Fibroblast of lung (primary cell): Measurements from ENCODE around the gene GSK3A. TPM values are rescaled to one million over a fixed set of nuclear protein-coding genes. Genes with fewer than 3 reads are reported as not detected.
A peak's percentile ranks its signal among the peaks of the same experiment; 100 is the strongest.

ENCODE experiments used
- DNase-seq, 2 donors: peaks; one replicate each; pipeline versions ENCODE4 v3.0.0 to v3.0.0-alpha.2; 2010; ENCODE audit warnings: low read depth in 2 of 2
- H2AFZ ChIP-seq: 2 replicates; pipeline ENCODE4 v1.5.1; 2012; ENCODE audit warnings: low read length, control low read depth, inconsistent platforms
- H3K27ac ChIP-seq: 2 replicates; pipeline ENCODE4 v1.5.1; 2011; ENCODE audit warnings: low read length, control low read depth; ENCODE audit not compliant: insufficient read depth
- H3K27me3 ChIP-seq: 2 replicates; pipeline ENCODE4 v1.5.1; 2011; ENCODE audit warnings: mild to moderate bottlenecking, low read length; ENCODE audit not compliant: control insufficient read depth, insufficient read depth
- H3K36me3 ChIP-seq: 2 replicates; pipeline ENCODE4 v1.5.1; 2011; ENCODE audit warnings: low read length; ENCODE audit not compliant: control insufficient read depth, insufficient read depth
- H3K4me1 ChIP-seq: 2 replicates; pipeline ENCODE4 v1.5.1; 2011; ENCODE audit warnings: low read length; ENCODE audit not compliant: control insufficient read depth, insufficient read depth; ENCODE audit errors: extremely low read depth
- H3K4me2 ChIP-seq: 2 replicates; pipeline ENCODE4 v1.5.1; 2011; ENCODE audit warnings: low read length, control low read depth; ENCODE audit not compliant: insufficient read depth; ENCODE audit errors: extremely low read depth
- H3K4me3 ChIP-seq, 4 experiments: fragments of 200-600 bp in 1 of 4; sonication (generic) in 1 of 4; replicated peaks in 1 of 4; 2 replicates each; pipeline ENCODE4 v1.5.1; 2011 to 2016; ENCODE audit warnings: low read length in 4 of 4, low read depth in 3 of 4, mild to moderate bottlenecking in 3 of 4, control low read depth in 2 of 4, inconsistent platforms in 1 of 4, mixed read lengths in 1 of 4; ENCODE audit not compliant: insufficient read depth in 1 of 4; ENCODE audit errors: control extremely low read depth in 1 of 4
- H3K79me2 ChIP-seq: 2 replicates; pipeline ENCODE4 v1.5.1; 2012; ENCODE audit warnings: mild to moderate bottlenecking, low read length, inconsistent platforms; ENCODE audit not compliant: control insufficient read depth, insufficient read depth
- H3K9ac ChIP-seq: 2 replicates; pipeline ENCODE4 v1.5.1; 2011; ENCODE audit warnings: mild to moderate bottlenecking, low read length, control low read depth; ENCODE audit not compliant: insufficient read depth
- H3K9me3 ChIP-seq: 2 replicates; pipeline ENCODE4 v1.5.1; 2012; ENCODE audit warnings: low read depth, low read length; ENCODE audit not compliant: control insufficient read depth, insufficient read depth
- H4K20me1 ChIP-seq: 2 replicates; pipeline ENCODE4 v1.5.1; 2011; ENCODE audit warnings: low read length; ENCODE audit not compliant: control insufficient read depth, insufficient read depth; ENCODE audit errors: extremely low read depth
- EZH2 ChIP-seq: IDR thresholded peaks from 2 replicates; pipeline ENCODE4 v1.5.1; 2012; ENCODE audit warnings: low read length, control low read depth, mild to moderate bottlenecking; ENCODE audit errors: missing control alignments
- polyA plus RNA-seq, 2 donors: library from polyadenylated mRNA; depleted of rRNA in 1 of 2; stranded (reverse) in 1 of 2; unstranded in 1 of 2; fragments of >200 nt; gene quantifications; 2 replicates each; pipeline ENCODE4 v1.2.1, GENCODE V29; 2011 to 2012; ENCODE audit warnings: missing spikeins in 1 of 2
- total RNA-seq: library from RNA; depleted of rRNA; stranded (reverse); fragments of >200 nt; gene quantifications from 2 replicates; pipeline ENCODE4 v1.2.1, GENCODE V29; 2014
- TF ChIP-seq, protein P1 (sequence below), 2 donors: IDR thresholded peaks in 1 of 2; conservative IDR thresholded peaks in 1 of 2; 1 replicate in 1 of 2; 2 replicates in 1 of 2; pipeline ENCODE4 v1.5.1; 2011 to 2012; ENCODE audit warnings: low read length in 2 of 2, control low read depth in 1 of 2, inconsistent platforms in 1 of 2, low read depth in 1 of 2, mild to moderate bottlenecking in 1 of 2

GSK3A gene
- total and polyA plus RNA-seq, 2 donors (not counting 1 experiment from before 2014, with no cell fraction given): 11.6 to 21.7 TPM

GRCh38 chr19:42271045-42271419 lies 28.6 kb upstream of the GSK3A start:
- DNase-seq: no peak
- Histone ChIP-seq H3K36me3 (peaks cover 26% of the 10 kb centered on the region), H3K9me3 (no peaks in the 10 kb centered on the region), H3K27ac (peak overlapping the region; percentile 97), H3K4me2 (peak overlapping the region; percentile 96), H3K27me3 (no peaks in the 10 kb centered on the region), H3K4me1 (peaks cover 13% of the 10 kb centered on the region), H3K4me3 (peak overlapping the region in 2 of 4 experiments; percentile 82 to 84), H4K20me1 (no peaks in the 10 kb centered on the region), H3K79me2 (peaks cover 48% of the 10 kb centered on the region), H2AFZ (no peak overlapping the region), H3K9ac (peak overlapping the region; percentile 68)
- no peak for TF ChIP-seq EZH2
- TF ChIP-seq, protein P1, sequence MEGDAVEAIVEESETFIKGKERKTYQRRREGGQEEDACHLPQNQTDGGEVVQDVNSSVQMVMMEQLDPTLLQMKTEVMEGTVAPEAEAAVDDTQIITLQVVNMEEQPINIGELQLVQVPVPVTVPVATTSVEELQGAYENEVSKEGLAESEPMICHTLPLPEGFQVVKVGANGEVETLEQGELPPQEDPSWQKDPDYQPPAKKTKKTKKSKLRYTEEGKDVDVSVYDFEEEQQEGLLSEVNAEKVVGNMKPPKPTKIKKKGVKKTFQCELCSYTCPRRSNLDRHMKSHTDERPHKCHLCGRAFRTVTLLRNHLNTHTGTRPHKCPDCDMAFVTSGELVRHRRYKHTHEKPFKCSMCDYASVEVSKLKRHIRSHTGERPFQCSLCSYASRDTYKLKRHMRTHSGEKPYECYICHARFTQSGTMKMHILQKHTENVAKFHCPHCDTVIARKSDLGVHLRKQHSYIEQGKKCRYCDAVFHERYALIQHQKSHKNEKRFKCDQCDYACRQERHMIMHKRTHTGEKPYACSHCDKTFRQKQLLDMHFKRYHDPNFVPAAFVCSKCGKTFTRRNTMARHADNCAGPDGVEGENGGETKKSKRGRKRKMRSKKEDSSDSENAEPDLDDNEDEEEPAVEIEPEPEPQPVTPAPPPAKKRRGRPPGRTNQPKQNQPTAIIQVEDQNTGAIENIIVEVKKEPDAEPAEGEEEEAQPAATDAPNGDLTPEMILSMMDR (conservative IDR thresholded peaks at IDR 0.05 in 1 of 2, IDR thresholded peaks at IDR 0.05 in 1 of 2; ENCODE audit: low read depth in 1 of 2, low read length in 2 of 2): no peak

DNA sequence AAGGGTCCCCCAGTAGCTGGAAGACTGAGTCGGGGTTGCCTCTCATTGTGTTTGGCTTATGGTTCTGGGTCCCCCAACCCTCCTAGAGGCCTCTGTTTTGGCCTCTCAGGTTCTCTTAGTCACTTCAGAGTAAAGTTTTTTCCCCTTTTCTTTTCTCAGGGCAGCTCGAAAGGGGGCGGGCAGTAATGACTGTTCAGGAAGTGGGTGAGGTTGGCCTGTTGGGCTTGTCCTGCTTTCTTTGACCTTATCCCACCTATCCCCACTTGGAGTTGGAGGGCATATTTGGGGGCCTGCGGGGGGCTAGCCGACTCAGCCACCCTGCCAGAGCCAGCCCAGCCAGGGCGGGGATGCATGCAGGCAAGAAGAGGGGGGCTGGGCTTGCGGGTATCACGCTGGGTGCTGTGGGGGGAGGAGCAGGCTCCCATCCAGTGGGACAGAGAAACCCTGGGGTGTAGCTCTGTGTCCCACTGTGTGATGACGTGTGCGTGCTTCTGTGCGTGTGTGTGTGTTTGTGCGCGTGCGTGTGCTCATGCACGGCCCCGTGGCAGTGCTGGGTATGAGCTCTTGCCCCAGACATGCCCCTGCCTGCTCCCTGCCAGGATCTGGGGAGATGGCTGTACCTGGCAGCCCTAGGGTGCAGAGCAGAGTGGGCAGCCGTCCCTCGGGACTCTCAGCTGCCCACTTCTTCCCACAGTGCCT lies 28.1 kb upstream of the GSK3A start:
- H3K4me3 ChIP-seq: peak overlapping the region; percentile 82 to 85 (median 84)
- TF ChIP-seq, protein P1 (conservative IDR thresholded peaks at IDR 0.05 in 1 of 2, IDR thresholded peaks at IDR 0.05 in 1 of 2; ENCODE audit: low read depth in 1 of 2, low read length in 2 of 2): no peak
- no peak for TF ChIP-seq EZH2
- H3K9me3 ChIP-seq: no peaks in the 10 kb centered on the region
- peak overlapping the region; percentile 68 for H3K9ac ChIP-seq
- no peaks in the 10 kb centered on the region for H3K27me3 ChIP-seq
- H3K27ac ChIP-seq: peak overlapping the region; percentile 97
- DNase-seq: peak; percentile 61 to 68
- H3K4me2 ChIP-seq: peak overlapping the region; percentile 96
- peaks cover 26% of the 10 kb centered on the region for H3K36me3 ChIP-seq
- H2AFZ ChIP-seq: no peak overlapping the region
- H3K4me1 ChIP-seq: peaks cover 13% of the 10 kb centered on the region
- no peaks in the 10 kb centered on the region for H4K20me1 ChIP-seq
- H3K79me2 ChIP-seq: peaks cover 46% of the 10 kb centered on the region

- Histone ChIP-seq H3K4me2 (peak overlapping the region; percentile 96), H4K20me1 (no peaks in the 10 kb centered on the region), H3K4me3 (peak overlapping the region; percentile 82 to 85 (median 84)), H3K27me3 (no peaks in the 10 kb centered on the region), H3K79me2 (peaks cover 41% of the 10 kb centered on the region), H3K9me3 (no peaks in the 10 kb centered on the region), H2AFZ (no peak overlapping the region), H3K36me3 (peaks cover 23% of the 10 kb centered on the region), H3K9ac (peak overlapping the region; percentile 68), H3K4me1 (peaks cover 13% of the 10 kb centered on the region), H3K27ac (peak overlapping the region; percentile 97)
- no peak for TF ChIP-seq EZH2
- TF ChIP-seq, protein P1 (conservative IDR thresholded peaks at IDR 0.05 in 1 of 2, IDR thresholded peaks at IDR 0.05 in 1 of 2; ENCODE audit: low read depth in 1 of 2, low read length in 2 of 2): no peak
- no peak for DNase-seq
These were observed 27.3 kb upstream of the GSK3A start for GRCh38 chr19:42269478-42270345.
